Mononuclear cell (primary cell): Measurements from ENCODE around the gene LRCH1. TPM values are rescaled to one million over a fixed set of nuclear protein-coding genes. Genes with fewer than 3 reads are reported as not detected.
A peak's percentile ranks its signal among the peaks of the same experiment; 100 is the strongest.

Experiments used
- H3K27me3 ChIP-seq: 2 replicates; pipeline ENCODE4 v1.6.0; 2011; ENCODE audit warnings: low read length, control low read depth; ENCODE audit not compliant: insufficient read depth
- H3K4me1 ChIP-seq: 2 replicates; pipeline ENCODE4 v1.5.1; 2011; ENCODE audit warnings: mild to moderate bottlenecking, low read length, control low read depth; ENCODE audit not compliant: insufficient read depth
- H3K4me3 ChIP-seq: 2 replicates; pipeline ENCODE4 v1.5.1; 2011; ENCODE audit warnings: mild to moderate bottlenecking, low read length, moderate library complexity
- H3K9me3 ChIP-seq: 2 replicates; pipeline ENCODE4 v1.5.1; 2011; ENCODE audit warnings: low read depth, mild to moderate bottlenecking, control low read depth, low read length
- total RNA-seq: library from RNA; depleted of rRNA; stranded (reverse); fragments of >200 nt; gene quantifications from one replicate; pipeline ENCODE4 v1.2.3, GENCODE V29; 2012

Gene LRCH1
- total RNA-seq, 1 donor, result 9.8 TPM

- Histone ChIP-seq H3K9me3 (no peaks in the 10 kb centered on the region), H3K27me3 (no peaks in the 10 kb centered on the region), H3K4me3 (no peak overlapping the region), H3K4me1 (peaks cover 51% of the 10 kb centered on the region)
These were observed 34.0 kb downstream of the LRCH1 start for GRCh38 chr13:46586751-46587514.

- Histone ChIP-seq H3K4me1 (peaks cover 59% of the 10 kb centered on the region), H3K9me3 (no peaks in the 10 kb centered on the region), H3K27me3 (no peaks in the 10 kb centered on the region), H3K4me3 (no peak overlapping the region)
These were observed 34.9 kb downstream of the LRCH1 start for GRCh38 chr13:46587807-46588418.

- no peaks in the 10 kb centered on the region for H3K9me3 ChIP-seq
- H3K4me1 ChIP-seq, result peaks cover 76% of the 10 kb centered on the region
- H3K4me3 ChIP-seq, result no peak overlapping the region
- H3K27me3 ChIP-seq, result no peaks in the 10 kb centered on the region
These were observed 39.4 kb downstream of the LRCH1 start for GRCh38 chr13:46592385-46592784.

GRCh38 chr13:46593398-46593797 lies 40.4 kb downstream of the LRCH1 start:
- Histone ChIP-seq H3K4me3 (no peak overlapping the region), H3K27me3 (no peaks in the 10 kb centered on the region), H3K4me1 (peaks cover 80% of the 10 kb centered on the region), H3K9me3 (no peaks in the 10 kb centered on the region)

GRCh38 chr13:46594374-46595078 lies 41.6 kb downstream of the LRCH1 start:
- Histone ChIP-seq H3K27me3 (no peaks in the 10 kb centered on the region), H3K4me1 (peaks cover 80% of the 10 kb centered on the region), H3K4me3 (no peak overlapping the region), H3K9me3 (no peaks in the 10 kb centered on the region)

GRCh38 chr13:46595136-46595884 lies 42.3 kb downstream of the LRCH1 start:
- H3K4me3 ChIP-seq, result no peak overlapping the region
- H3K9me3 ChIP-seq, result no peaks in the 10 kb centered on the region
- H3K27me3 ChIP-seq, result no peaks in the 10 kb centered on the region
- peaks cover 80% of the 10 kb centered on the region for H3K4me1 ChIP-seq

- H3K9me3 ChIP-seq, result no peaks in the 10 kb centered on the region
- H3K4me1 ChIP-seq, result peaks cover 84% of the 10 kb centered on the region
- no peaks in the 10 kb centered on the region for H3K27me3 ChIP-seq
- no peak overlapping the region for H3K4me3 ChIP-seq
These were observed 42.9 kb downstream of the LRCH1 start for GRCh38 chr13:46595885-46596275.

- Histone ChIP-seq H3K27me3 (no peaks in the 10 kb centered on the region), H3K4me1 (peaks cover 90% of the 10 kb centered on the region), H3K4me3 (no peak overlapping the region), H3K9me3 (no peaks in the 10 kb centered on the region)
These were observed 43.5 kb downstream of the LRCH1 start for GRCh38 chr13:46596466-46596865.

- peak overlapping the region; percentile 13 for H3K4me3 ChIP-seq
- H3K9me3 ChIP-seq, result no peaks in the 10 kb centered on the region
- H3K4me1 ChIP-seq, result peaks cover 94% of the 10 kb centered on the region
- H3K27me3 ChIP-seq, result no peaks in the 10 kb centered on the region
These were observed 45.3 kb downstream of the LRCH1 start for GRCh38 chr13:46598140-46598819.

- peaks cover 90% of the 10 kb centered on the region for H3K4me1 ChIP-seq
- peak overlapping the region; percentile 13 for H3K4me3 ChIP-seq
These were observed 45.8 kb downstream of the LRCH1 start for GRCh38 chr13:46598820-46599180.

GRCh38 chr13:46600943-46601311 lies 48.0 kb downstream of the LRCH1 start:
- Histone ChIP-seq H3K4me3 (no peak overlapping the region), H3K27me3 (no peaks in the 10 kb centered on the region), H3K9me3 (no peaks in the 10 kb centered on the region), H3K4me1 (peaks cover 83% of the 10 kb centered on the region)

More at GRCh38 chr13:46598820-46599180, 45.8 kb downstream of the LRCH1 start:
- Histone ChIP-seq H3K9me3 (no peaks in the 10 kb centered on the region), H3K27me3 (no peaks in the 10 kb centered on the region)

GRCh38 chr13:46602531-46602930 lies 49.6 kb downstream of the LRCH1 start:
- no peaks in the 10 kb centered on the region for H3K9me3 ChIP-seq
- no peaks in the 10 kb centered on the region for H3K27me3 ChIP-seq
- H3K4me1 ChIP-seq, result peaks cover 83% of the 10 kb centered on the region
- no peak overlapping the region for H3K4me3 ChIP-seq

- no peak overlapping the region for H3K4me3 ChIP-seq
- peaks cover 83% of the 10 kb centered on the region for H3K4me1 ChIP-seq
- H3K9me3 ChIP-seq, result no peaks in the 10 kb centered on the region
- no peaks in the 10 kb centered on the region for H3K27me3 ChIP-seq
These were observed 50.2 kb downstream of the LRCH1 start for GRCh38 chr13:46603165-46603603.

- H3K9me3 ChIP-seq, result no peaks in the 10 kb centered on the region
These were observed 51.4 kb downstream of the LRCH1 start for GRCh38 chr13:46604226-46604990.

More at GRCh38 chr13:46604226-46604990, 51.4 kb downstream of the LRCH1 start:
- no peak overlapping the region for H3K4me3 ChIP-seq
- H3K27me3 ChIP-seq, result no peaks in the 10 kb centered on the region
- H3K4me1 ChIP-seq, result peaks cover 77% of the 10 kb centered on the region
